ENCODE data around the gene CLEC4C. TPM values are rescaled to one million over a fixed set of nuclear protein-coding genes. Genes with fewer than 3 reads are reported as not detected.
"Not testable (repeated sequence)": the region's sequence is repeated elsewhere in the genome, so short reads cannot be mapped to it uniquely, and the experiment has no call there.

Gene CLEC4C, protein sequence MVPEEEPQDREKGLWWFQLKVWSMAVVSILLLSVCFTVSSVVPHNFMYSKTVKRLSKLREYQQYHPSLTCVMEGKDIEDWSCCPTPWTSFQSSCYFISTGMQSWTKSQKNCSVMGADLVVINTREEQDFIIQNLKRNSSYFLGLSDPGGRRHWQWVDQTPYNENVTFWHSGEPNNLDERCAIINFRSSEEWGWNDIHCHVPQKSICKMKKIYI
- under 1 TPM in 1 of 2 experiments, not detected in 1; 0.39 TPM for total RNA-seq
- 4.2 TPM for polyA plus RNA-seq (2013, experiment 1 of 2)
- 1.3 TPM for polyA plus RNA-seq (2013, experiment 2 of 2)
- total RNA-seq = 0 to 15.8 (median 0) reads per million in 172 experiments

DNA sequence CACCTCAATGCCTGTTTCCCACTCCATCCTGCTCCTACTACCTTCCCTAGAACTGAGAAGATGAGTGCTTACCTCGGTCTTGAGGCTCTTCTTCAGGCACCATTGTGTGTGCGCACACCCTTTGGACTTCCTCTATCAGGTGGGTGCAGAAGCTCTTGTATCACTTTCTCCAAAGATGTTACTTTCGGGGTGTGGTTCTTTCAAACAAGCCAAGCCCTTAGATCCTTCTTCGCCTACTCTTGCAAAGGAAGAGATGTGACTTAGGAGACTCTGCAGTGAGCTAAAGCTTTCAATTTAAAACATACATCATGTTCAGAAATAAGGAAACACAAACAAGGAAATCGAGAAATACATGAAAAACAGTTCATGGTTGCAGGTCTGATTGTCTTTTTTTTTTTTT, at the start of gene CLEC4C:
Gene CLEC4C (minus strand): TSS at position 130 of the 400 bp plus-strand sequence. CDS start 27 bp downstream, at position 103.
- ATAC-seq (ENCODE audit: poor library complexity) (no peak), DNase-seq (no peak)
- no peak within 1 kb of the TSS for H3K27ac Mint-ChIP-seq
- Histone ChIP-seq H3K27ac (ENCODE audit: low read depth in 1 of 2, low read length in 2 of 2) (no peak within 1 kb of the TSS), H3K36me3 (ENCODE audit: insufficient read depth, low read length) (no peaks in the 10 kb centered on the region), H3K9me3 (ENCODE audit: control insufficient read depth in 1 of 2, insufficient read depth in 1 of 2, low read length in 2 of 2) (no peaks in the 10 kb centered on the region), H3K27me3 (ENCODE audit: control insufficient read depth in 1 of 2, insufficient read depth in 2 of 2, low read length in 2 of 2) (no peaks in the 10 kb centered on the region), H3K4me1 (ENCODE audit: insufficient read depth, low read length) (no peaks in the 10 kb centered on the region), H3K4me3 (ENCODE audit: low read length) (no peak within 1 kb of the TSS)
- H3K9me3 Mint-ChIP-seq = no peaks in the 10 kb centered on the region
- TF ChIP-seq, protein P1, sequence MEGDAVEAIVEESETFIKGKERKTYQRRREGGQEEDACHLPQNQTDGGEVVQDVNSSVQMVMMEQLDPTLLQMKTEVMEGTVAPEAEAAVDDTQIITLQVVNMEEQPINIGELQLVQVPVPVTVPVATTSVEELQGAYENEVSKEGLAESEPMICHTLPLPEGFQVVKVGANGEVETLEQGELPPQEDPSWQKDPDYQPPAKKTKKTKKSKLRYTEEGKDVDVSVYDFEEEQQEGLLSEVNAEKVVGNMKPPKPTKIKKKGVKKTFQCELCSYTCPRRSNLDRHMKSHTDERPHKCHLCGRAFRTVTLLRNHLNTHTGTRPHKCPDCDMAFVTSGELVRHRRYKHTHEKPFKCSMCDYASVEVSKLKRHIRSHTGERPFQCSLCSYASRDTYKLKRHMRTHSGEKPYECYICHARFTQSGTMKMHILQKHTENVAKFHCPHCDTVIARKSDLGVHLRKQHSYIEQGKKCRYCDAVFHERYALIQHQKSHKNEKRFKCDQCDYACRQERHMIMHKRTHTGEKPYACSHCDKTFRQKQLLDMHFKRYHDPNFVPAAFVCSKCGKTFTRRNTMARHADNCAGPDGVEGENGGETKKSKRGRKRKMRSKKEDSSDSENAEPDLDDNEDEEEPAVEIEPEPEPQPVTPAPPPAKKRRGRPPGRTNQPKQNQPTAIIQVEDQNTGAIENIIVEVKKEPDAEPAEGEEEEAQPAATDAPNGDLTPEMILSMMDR (IDR thresholded peaks at IDR 0.05) = no peak
- H3K36me3 Mint-ChIP-seq (ENCODE audit: low read depth) = no peaks in the 10 kb centered on the region
- no peaks in the 10 kb centered on the region for H3K4me1 Mint-ChIP-seq (ENCODE audit: low read depth)
- POLR2A ChIA-PET = no interaction called here
- no peaks in the 10 kb centered on the region for H3K27me3 Mint-ChIP-seq
- CTCF ChIA-PET = no interaction called here
- H3K4me3 Mint-ChIP-seq = no peak within 1 kb of the TSS
- intact Hi-C loops (cut with DNase I, micrococcal nuclease) = no loop called here

DNA sequence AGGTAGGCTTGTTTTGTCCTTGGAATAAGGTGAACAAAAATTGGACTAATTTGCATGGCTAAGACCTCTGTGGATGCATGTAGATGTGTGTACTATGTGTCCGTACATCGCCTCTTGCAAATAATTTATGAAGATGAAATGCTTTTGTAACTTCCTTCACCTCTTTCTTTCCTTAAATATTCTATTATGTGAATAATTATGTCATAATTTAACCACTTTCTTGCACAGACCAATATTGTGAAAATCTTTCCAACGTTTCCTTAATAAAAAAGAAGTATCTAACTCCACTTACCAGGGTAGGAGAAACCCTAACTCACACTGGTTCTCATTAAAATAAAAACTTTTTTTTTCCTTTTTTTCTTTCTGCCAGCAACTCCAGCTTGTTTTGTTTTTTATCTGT, 46.0 kb upstream of the CLEC4C start:
- Mint-ChIP-seq H3K4me1 (ENCODE audit: low read depth) (no peaks in the 10 kb centered on the region), H3K9me3 (no peaks in the 10 kb centered on the region), H3K36me3 (ENCODE audit: low read depth) (no peaks in the 10 kb centered on the region), H3K27me3 (peaks cover 17% of the 10 kb centered on the region), H3K27ac (no peak overlapping the region), H3K4me3 (no peak overlapping the region)
- CTCF ChIA-PET = no interaction called here
- no peaks in the 10 kb centered on the region for H3K27me3 ChIP-seq (ENCODE audit: control insufficient read depth in 1 of 2, insufficient read depth in 2 of 2, low read length in 2 of 2)
- POLR2A ChIA-PET = interaction anchor here (0.6 kb wide), 1 partner anchor 30 kb away, joined by 3 read pairs; no protein-coding TSS in a partner anchor
- H3K9me3 ChIP-seq (ENCODE audit: control insufficient read depth in 1 of 2, insufficient read depth in 1 of 2, low read length in 2 of 2) = no peaks in the 10 kb centered on the region
- H3K4me1 ChIP-seq (ENCODE audit: insufficient read depth, low read length) = no peaks in the 10 kb centered on the region
- H3K27ac ChIP-seq (ENCODE audit: low read depth in 1 of 2, low read length in 2 of 2) = no peak overlapping the region
- DNase-seq = no peak
- intact Hi-C loops (cut with DNase I, micrococcal nuclease) = no loop called here
- TF ChIP-seq, protein P1 (IDR thresholded peaks at IDR 0.05) = no peak
- no peak for ATAC-seq (ENCODE audit: poor library complexity)
- no peak overlapping the region for H3K4me3 ChIP-seq (ENCODE audit: low read length)
- no peaks in the 10 kb centered on the region for H3K36me3 ChIP-seq (ENCODE audit: insufficient read depth, low read length)

DNA sequence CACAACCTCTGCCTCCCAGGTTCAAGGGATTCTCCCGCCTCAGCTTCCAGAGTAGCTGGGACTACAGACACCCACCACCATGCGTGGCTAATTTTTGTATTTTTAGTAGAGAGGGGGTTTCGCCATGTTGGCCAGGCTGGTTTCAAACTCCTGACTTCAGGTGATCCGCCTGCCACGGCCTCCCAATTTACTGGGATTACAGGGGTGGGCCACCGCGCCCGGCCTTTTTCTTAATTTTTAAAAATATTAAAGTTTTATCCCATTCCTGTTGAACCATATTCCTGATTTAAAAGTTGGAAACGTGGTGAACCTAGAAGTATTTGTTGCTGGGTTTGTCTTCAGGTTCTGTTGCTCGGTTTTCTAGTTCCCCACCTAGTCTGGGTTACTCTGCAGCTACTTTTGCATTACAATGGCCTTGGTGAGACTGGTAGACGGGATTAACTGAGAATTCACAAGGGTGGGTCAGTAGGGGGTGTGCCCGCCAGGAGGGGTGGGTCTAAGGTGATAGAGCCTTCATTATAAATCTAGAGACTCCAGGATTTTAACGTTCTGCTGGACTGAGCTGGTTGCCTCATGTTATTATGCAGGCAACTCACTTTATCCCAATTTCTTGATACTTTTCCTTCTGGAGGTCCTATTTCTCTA, 41.8 kb upstream of the CLEC4C start, which contains the start of gene NANOG:
Gene NANOG (plus strand): TSS at position 519 of the 645 bp plus-strand sequence. CDS start 213 bp downstream, outside the sequence.
- CTCF ChIA-PET; H3K4me3 Mint-ChIP-seq; H3K4me3 ChIP-seq (ENCODE audit: low read length); DNase-seq; POLR2A ChIA-PET; intact Hi-C loops (cut with DNase I, micrococcal nuclease); H3K9me3 Mint-ChIP-seq; H3K36me3 Mint-ChIP-seq (ENCODE audit: low read depth); H3K27ac ChIP-seq (ENCODE audit: low read depth in 1 of 2, low read length in 2 of 2); H3K27ac Mint-ChIP-seq; H3K4me1 Mint-ChIP-seq (ENCODE audit: low read depth); ATAC-seq (ENCODE audit: poor library complexity); H3K4me1 ChIP-seq (ENCODE audit: insufficient read depth, low read length); H3K36me3 ChIP-seq (ENCODE audit: insufficient read depth, low read length); H3K27me3 ChIP-seq (ENCODE audit: control insufficient read depth in 1 of 2, insufficient read depth in 2 of 2, low read length in 2 of 2); H3K9me3 ChIP-seq (ENCODE audit: control insufficient read depth in 1 of 2, insufficient read depth in 1 of 2, low read length in 2 of 2): not testable (repeated sequence)
- peaks cover 31% of the 10 kb centered on the region for H3K27me3 Mint-ChIP-seq

Measured in CD4-positive, alpha-beta T cell (primary cell).